ENCODE results near the gene CDH11.

The CDH11 gene

GRCh38 chr16:65121870-65122723 is at the start of gene CDH11:
Gene CDH11 (minus strand): TSS chr16:65122063. CDS start chr16:65004869, 117,194 bp downstream.
- DNase-seq (ENCODE audit: low read depth, low spot score), result no peak

GRCh38 chr16:65154321-65154720 is 32.5 kb upstream of the CDH11 start:
- peak; percentile 59 for DNase-seq (ENCODE audit: low read depth, low spot score)

GRCh38 chr16:65153365-65154105 is 31.7 kb upstream of the CDH11 start:
- DNase-seq (ENCODE audit: low read depth, low spot score), result no peak

- DNase-seq (ENCODE audit: low read depth, low spot score), result no peak
Measured at GRCh38 chr16:65148804-65149203, 26.9 kb upstream of the CDH11 start.

- no peak for DNase-seq (ENCODE audit: low read depth, low spot score)
Measured at GRCh38 chr16:65142276-65142675, 20.4 kb upstream of the CDH11 start.

GRCh38 chr16:65136681-65137080 is 14.8 kb upstream of the CDH11 start:
- no peak for DNase-seq (ENCODE audit: low read depth, low spot score)

GRCh38 chr16:65126845-65127624 is 5.2 kb upstream of the CDH11 start:
- no peak for DNase-seq (ENCODE audit: low read depth, low spot score)

- no peak for DNase-seq (ENCODE audit: low read depth, low spot score)
Measured at GRCh38 chr16:65125871-65126270, 4.0 kb upstream of the CDH11 start.

GRCh38 chr16:65125322-65125721 is 3.5 kb upstream of the CDH11 start:
- no peak for DNase-seq (ENCODE audit: low read depth, low spot score)

GRCh38 chr16:65124596-65124995 is 2.7 kb upstream of the CDH11 start:
- DNase-seq (ENCODE audit: low read depth, low spot score), result no peak

- DNase-seq (ENCODE audit: low read depth, low spot score), result no peak
Measured at GRCh38 chr16:65124212-65124548, 2.3 kb upstream of the CDH11 start.

- no peak for DNase-seq (ENCODE audit: low read depth, low spot score)
Measured at GRCh38 chr16:65123396-65124211, 1.7 kb upstream of the CDH11 start.

GRCh38 chr16:65122724-65123395 is 997 bp upstream of the CDH11 start:
- no peak for DNase-seq (ENCODE audit: low read depth, low spot score)

- no peak for DNase-seq (ENCODE audit: low read depth, low spot score)
Measured at GRCh38 chr16:65120831-65121721, 787 bp downstream of the CDH11 start.

- DNase-seq (ENCODE audit: low read depth, low spot score), result no peak
Measured at GRCh38 chr16:65120461-65120830, 1.4 kb downstream of the CDH11 start.

GRCh38 chr16:65119901-65120401 is 1.9 kb downstream of the CDH11 start:
- DNase-seq (ENCODE audit: low read depth, low spot score), result no peak

GRCh38 chr16:65119435-65119834 is 2.4 kb downstream of the CDH11 start:
- DNase-seq (ENCODE audit: low read depth, low spot score), result no peak

- no peak for DNase-seq (ENCODE audit: low read depth, low spot score)
Measured at GRCh38 chr16:65118871-65119270, 3.0 kb downstream of the CDH11 start.

- DNase-seq (ENCODE audit: low read depth, low spot score), result peak; percentile 56
Measured at GRCh38 chr16:65117811-65118448, 3.9 kb downstream of the CDH11 start.
